HepG2 (cell line): ENCODE measurements around the gene IGFBP5. TPM values are rescaled to one million over a fixed set of nuclear protein-coding genes. Genes with fewer than 3 reads are reported as not detected.
A peak's percentile ranks its signal among the peaks of the same experiment; 100 is the strongest.

Experiments
- ATAC-seq: fragments of 200-7000 bp; cut with Tn5 transposase; 3 replicates; pipeline ENCODE4 v1.9.1; 2020; ENCODE audit warnings: mild to moderate bottlenecking, moderate library complexity
- BruUV-seq: library from RNA; stranded (reverse); fragments of 400-500 nt; replicated peaks from 2 replicates; lab custom pipeline; 2021; lab: Mats Ljungman, UMichigan
- CTCF ChIA-PET: fragments of 300-600 bp; formaldehyde crosslinking; extraction: SDS; loops from one replicate; lab custom pipeline; 2021; ENCODE audit warnings: low total read pairs, inconsistent platforms, low intra/inter-chr PET ratio; lab: Yijun Ruan, JAX
- POLR2A ChIA-PET: fragments of 350-600 bp; sonication (Branson Sonifier 250); formaldehyde crosslinking; loops from one replicate; lab custom pipeline; 2020; ENCODE audit warnings: antibody characterized with exemption, inconsistent platforms; lab: Yijun Ruan, JAX
- DNase-seq: peaks from one replicate; pipeline ENCODE4 v3.0.0-alpha.2; 2015; ENCODE audit warnings: low spot score
- FAIRE-seq: peaks from 3 replicates; lab custom pipeline; 2011; peaks lifted over from hg19 to GRCh38; lab: Jason Lieb, UNC
- H2AFZ ChIP-seq: one replicate; pipeline ENCODE4 v1.6.1; 2011; ENCODE audit warnings: low read length, inconsistent platforms
- H3K27ac ChIP-seq: fragments of 300-600 bp; 3 replicates; pipeline ENCODE4 v1.8.0; 2011; ENCODE audit warnings: mixed run types, mild to moderate bottlenecking, mixed read lengths, low read length, inconsistent platforms; ENCODE audit not compliant: insufficient read depth; ENCODE audit errors: extremely low read length
- H3K27me3 ChIP-seq, 2 experiments: fragments of 200-600 bp in 1 of 2; 2 replicates in 1 of 2; 3 replicates in 1 of 2; pipeline versions ENCODE4 v1.6.0 to v1.8.0; 2011; ENCODE audit warnings: low read length in 2 of 2, mild to moderate bottlenecking in 2 of 2, moderate library complexity in 2 of 2, inconsistent platforms in 1 of 2; ENCODE audit not compliant: insufficient read depth in 2 of 2, control insufficient read depth in 1 of 2
- H3K36me3 ChIP-seq, 2 experiments: fragments of 200-600 bp in 1 of 2; replicated peaks in 1 of 2; 2 replicates in 1 of 2; 3 replicates in 1 of 2; pipeline versions ENCODE4 v1.5.1 to v1.8.0; 2011; ENCODE audit warnings: low read length in 2 of 2, inconsistent platforms in 1 of 2; ENCODE audit not compliant: insufficient read depth in 2 of 2, control insufficient read depth in 1 of 2
- H3K4me1 ChIP-seq: 2 replicates; pipeline ENCODE4 v1.5.1; 2012; ENCODE audit warnings: low read length, inconsistent platforms; ENCODE audit not compliant: insufficient read depth
- H3K4me2 ChIP-seq: 2 replicates; pipeline ENCODE4 v1.6.0; 2011; ENCODE audit warnings: low read depth, low read length, inconsistent platforms
- H3K4me3 ChIP-seq, 3 experiments: fragments of 200-600 bp in 1 of 3; sonication (generic), shearing (Covaris generic) in 1 of 3; replicated peaks in 1 of 3; 2 replicates each; pipeline ENCODE4 v1.5.1; 2011 to 2016; ENCODE audit warnings: low read length in 3 of 3, inconsistent platforms in 2 of 3, low read depth in 2 of 3, mild to moderate bottlenecking in 2 of 3, control low read depth in 1 of 3, mixed read lengths in 1 of 3; ENCODE audit not compliant: insufficient read depth in 1 of 3
- H3K79me2 ChIP-seq: one replicate; pipeline ENCODE4 v1.6.1; 2011; ENCODE audit warnings: low read length, inconsistent platforms; ENCODE audit not compliant: insufficient read depth
- H3K9ac ChIP-seq: 2 replicates; pipeline ENCODE4 v1.6.0; 2011; ENCODE audit warnings: mild to moderate bottlenecking, low read depth, low read length, inconsistent platforms; ENCODE audit not compliant: insufficient read depth
- H3K9me3 ChIP-seq: 2 replicates; pipeline ENCODE4 v1.5.1; 2012; ENCODE audit warnings: mild to moderate bottlenecking, low read length
- H4K20me1 ChIP-seq: 2 replicates; pipeline ENCODE4 v1.6.0; 2011; ENCODE audit warnings: inconsistent platforms, mild to moderate bottlenecking, low read length, moderate library complexity; ENCODE audit not compliant: insufficient read depth
- BCL6 ChIP-seq: IDR thresholded peaks from 2 replicates; pipeline ENCODE4 v1.6.1; 2016; ENCODE audit warnings: missing genetic modification reagents, missing compliant biosample characterization
- TBX3 ChIP-seq: fragments of 450-650 bp; IDR thresholded peaks from 2 replicates; pipeline ENCODE4 v1.6.1; 2017; ENCODE audit warnings: antibody characterized with exemption, mild to moderate bottlenecking, inconsistent platforms, borderline replicate concordance
- ZC3H4 ChIP-seq: sonication (generic); formaldehyde crosslinking; IDR thresholded peaks from 2 replicates; pipeline ENCODE4 v1.4.0; 2020; ENCODE audit warnings: missing genetic modification reagents, borderline replicate concordance
- ZFP62 ChIP-seq: sonication (generic); formaldehyde crosslinking; IDR thresholded peaks from 2 replicates; pipeline ENCODE4 v1.4.0; 2020; ENCODE audit warnings: missing genetic modification reagents
- ZNF121 ChIP-seq: sonication (generic); formaldehyde crosslinking; IDR thresholded peaks from 2 replicates; pipeline ENCODE4 v1.5.0; 2020; ENCODE audit warnings: mild to moderate bottlenecking, missing genetic modification reagents
- ZNF281 ChIP-seq: sonication (generic); formaldehyde crosslinking; IDR thresholded peaks from 2 replicates; pipeline ENCODE4 v1.4.0; 2020; ENCODE audit warnings: missing genetic modification reagents, borderline replicate concordance
- ZNF512B ChIP-seq: sonication (generic); formaldehyde crosslinking; IDR thresholded peaks from 2 replicates; pipeline ENCODE4 v1.5.1; 2020; ENCODE audit warnings: missing genetic modification reagents, mild to moderate bottlenecking, borderline replicate concordance
- ZNF546 ChIP-seq: sonication (generic); formaldehyde crosslinking; conservative IDR thresholded peaks from 2 replicates; pipeline ENCODE4 v1.8.1; 2023; ENCODE audit warnings: mild to moderate bottlenecking, missing genetic modification reagents
- ZNF776 ChIP-seq: sonication (generic); formaldehyde crosslinking; IDR thresholded peaks from 2 replicates; pipeline ENCODE4 v1.4.0; 2020; ENCODE audit warnings: mild to moderate bottlenecking, missing genetic modification reagents
- WGBS: methylation state at CpG from one replicate; pipeline ENCODE4 v1.1.6; 2017; ENCODE audit warnings: low lambda C conversion rate; 5-methylcytosine and 5-hydroxymethylcytosine counted together
- in situ Hi-C: cut with HindIII; loops from 2 replicates; pipeline ENCODE4 v1.10.0; 2017; ENCODE audit warnings: low pct_unique_long_range_greater_than_20kb; ENCODE audit not compliant: extremely low pct_ligation_motif_present
- intact Hi-C: fragments of 100-400 bp; cut with micrococcal nuclease; formaldehyde crosslinking; loops from one replicate; pipeline ENCODE4 v1.10.0; 2022; ENCODE audit not compliant: unreplicated experiment
- polyA plus RNA-seq, 8 experiments: library from polyadenylated mRNA; depleted of rRNA in 3 of 8; stranded (reverse) in 7 of 8; unstranded in 1 of 8; fragments of >200 nt; fragmentation: Illumina TruSeq in 4 of 8; extraction: Trizol in 4 of 8; gene quantifications; 2 replicates each; pipeline versions ENCODE4 v1.2.1 to v1.2.3, GENCODE V29; 2011 to 2016; ENCODE audit warnings: low read depth in 4 of 8, missing spikeins in 1 of 8, mixed read lengths in 1 of 8; ENCODE audit not compliant: insufficient read depth in 1 of 8
- total RNA-seq, 5 experiments: library from RNA; depleted of rRNA; stranded (reverse); fragments of >200 nt; fragmentation: Illumina TruSeq; extraction: Trizol; gene quantifications; 2 replicates each; pipeline ENCODE4 v1.2.3, GENCODE V29; 2016; ENCODE audit warnings: low read depth in 1 of 5
- TF ChIP-seq, protein P1 (sequence below): sonication (generic); formaldehyde crosslinking; IDR thresholded peaks from 2 replicates; pipeline ENCODE4 v1.4.0; 2020; ENCODE audit warnings: mild to moderate bottlenecking, missing genetic modification reagents

The IGFBP5 gene
- total and polyA plus RNA-seq, 2 of the 13 experiments (the other 11 are each of a cell fraction or from before 2014, with no cell fraction given) = 0.15 TPM; not detected in 1

DNA sequence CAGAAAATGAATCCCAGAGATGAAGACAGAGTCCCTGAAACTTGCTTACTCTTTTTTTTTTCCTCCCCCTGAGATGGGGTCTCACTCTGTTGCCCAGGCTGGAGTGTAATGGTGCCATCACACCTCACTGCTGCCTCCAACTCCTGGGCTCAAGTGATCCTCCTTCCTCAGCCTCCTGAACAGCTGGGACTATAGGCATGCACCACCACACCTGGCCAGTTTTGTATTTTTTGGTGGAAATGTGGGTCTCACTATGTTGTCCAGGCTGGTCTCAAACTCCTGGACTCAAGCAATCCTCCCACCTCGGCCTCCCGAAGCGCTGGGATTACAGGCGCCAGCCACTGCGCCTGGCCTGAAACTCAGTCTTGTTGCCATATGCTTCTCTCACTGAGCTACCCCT lies 34.3 kb downstream of the IGFBP5 start:
- BruUV-seq = no TSS peak
- Histone ChIP-seq H3K36me3 (no peaks in the 10 kb centered on the region), H3K4me3 (no peak overlapping the region), H3K9me3 (no peaks in the 10 kb centered on the region), H3K27me3 (peaks cover 0 to 29% of the 10 kb centered on the region in 2 experiments; a peak in 3 of 5 replicates), H3K9ac (no peak overlapping the region), H2AFZ (no peak overlapping the region), H3K79me2 (no peaks in the 10 kb centered on the region), H4K20me1 (no peaks in the 10 kb centered on the region), H3K4me1 (peaks cover 48% of the 10 kb centered on the region), H3K27ac (no peak overlapping the region), H3K4me2 (no peak overlapping the region)
- CTCF ChIA-PET = interaction anchor here (2.5 to 2.8 kb wide), 2 partner anchors 142 to 144 kb away, joined by 11 to 22 read pairs; no protein-coding TSS in a partner anchor
- intact Hi-C loops = loop anchor here (1.0 kb wide), 1 partner anchor 145 kb away; no protein-coding TSS in a partner anchor
- no peak for FAIRE-seq
- no peak for ATAC-seq
- POLR2A ChIA-PET = interaction anchor here (1.7 kb wide), 1 partner anchor 10 kb away, joined by 3 read pairs; no protein-coding TSS in a partner anchor
- WGBS = 81% methylated on average over 5 of the region's 5 CpGs
- in situ Hi-C loops = no loop called here
- no peak for TF ChIP-seq ZNF546 (CRISPR knock-in tag)
- TF ChIP-seq, protein P1, sequence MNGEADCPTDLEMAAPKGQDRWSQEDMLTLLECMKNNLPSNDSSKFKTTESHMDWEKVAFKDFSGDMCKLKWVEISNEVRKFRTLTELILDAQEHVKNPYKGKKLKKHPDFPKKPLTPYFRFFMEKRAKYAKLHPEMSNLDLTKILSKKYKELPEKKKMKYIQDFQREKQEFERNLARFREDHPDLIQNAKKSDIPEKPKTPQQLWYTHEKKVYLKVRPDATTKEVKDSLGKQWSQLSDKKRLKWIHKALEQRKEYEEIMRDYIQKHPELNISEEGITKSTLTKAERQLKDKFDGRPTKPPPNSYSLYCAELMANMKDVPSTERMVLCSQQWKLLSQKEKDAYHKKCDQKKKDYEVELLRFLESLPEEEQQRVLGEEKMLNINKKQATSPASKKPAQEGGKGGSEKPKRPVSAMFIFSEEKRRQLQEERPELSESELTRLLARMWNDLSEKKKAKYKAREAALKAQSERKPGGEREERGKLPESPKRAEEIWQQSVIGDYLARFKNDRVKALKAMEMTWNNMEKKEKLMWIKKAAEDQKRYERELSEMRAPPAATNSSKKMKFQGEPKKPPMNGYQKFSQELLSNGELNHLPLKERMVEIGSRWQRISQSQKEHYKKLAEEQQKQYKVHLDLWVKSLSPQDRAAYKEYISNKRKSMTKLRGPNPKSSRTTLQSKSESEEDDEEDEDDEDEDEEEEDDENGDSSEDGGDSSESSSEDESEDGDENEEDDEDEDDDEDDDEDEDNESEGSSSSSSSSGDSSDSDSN (CRISPR knock-in tag) = no peak
- TF ChIP-seq ZNF121 = peak; percentile 88; the same call in 1 of the 2 replicates
- no peak for TF ChIP-seq BCL6 (CRISPR knock-in tag)
- no peak for TF ChIP-seq ZNF776 (CRISPR knock-in tag)
- DNase-seq = no peak

DNA sequence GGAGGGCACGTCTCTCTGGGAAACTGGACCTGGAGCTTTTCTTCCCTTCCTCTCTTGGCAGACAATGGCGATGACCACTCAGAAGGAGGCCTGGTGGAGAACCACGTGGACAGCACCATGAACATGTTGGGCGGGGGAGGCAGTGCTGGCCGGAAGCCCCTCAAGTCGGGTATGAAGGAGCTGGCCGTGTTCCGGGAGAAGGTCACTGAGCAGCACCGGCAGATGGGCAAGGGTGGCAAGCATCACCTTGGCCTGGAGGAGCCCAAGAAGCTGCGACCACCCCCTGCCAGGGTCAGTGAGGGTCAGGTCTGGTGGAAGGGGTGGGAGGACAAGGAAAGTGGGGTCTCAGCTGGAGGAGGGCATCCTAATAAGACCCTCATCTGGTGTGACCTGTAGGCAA lies 34.9 kb downstream of the IGFBP5 start:
- FAIRE-seq (no peak), ATAC-seq (no peak), DNase-seq (no peak)
- no peak overlapping the region for H3K4me3 ChIP-seq
- in situ Hi-C loops (no loop called here), intact Hi-C loops (no loop called here)
- H4K20me1 ChIP-seq = no peaks in the 10 kb centered on the region
- H3K4me1 ChIP-seq = peaks cover 43% of the 10 kb centered on the region
- H3K27me3 ChIP-seq = peaks cover 0 to 29% of the 10 kb centered on the region in 2 experiments; a peak in 3 of 5 replicates
- ChIA-PET POLR2A (no interaction called here), CTCF (interaction anchor here (2.5 to 2.8 kb wide), 2 partner anchors 141 to 143 kb away, joined by 11 to 22 read pairs; no protein-coding TSS in a partner anchor)
- H3K9ac ChIP-seq = no peak overlapping the region
- no peak overlapping the region for H2AFZ ChIP-seq
- no peaks in the 10 kb centered on the region for H3K79me2 ChIP-seq
- no peaks in the 10 kb centered on the region for H3K9me3 ChIP-seq
- no peak overlapping the region for H3K4me2 ChIP-seq
- H3K27ac ChIP-seq = no peak overlapping the region
- no TSS peak for BruUV-seq
- 58% methylated on average over 10 of the region's 10 CpGs for WGBS
- H3K36me3 ChIP-seq = no peaks in the 10 kb centered on the region
- TF ChIP-seq ZNF512B (CRISPR knock-in tag) = no peak
- TF ChIP-seq ZNF281 (CRISPR knock-in tag) = no peak
- no peak for TF ChIP-seq TBX3
- no peak for TF ChIP-seq ZC3H4 (CRISPR knock-in tag)
- no peak for TF ChIP-seq ZFP62 (CRISPR knock-in tag)
